GM18867 (cell line): Measurements from ENCODE around the gene UBE2D4.
"Not testable (repeated sequence)": the region's sequence is repeated elsewhere in the genome, so short reads cannot be mapped to it uniquely, and the experiment has no call there.

Source experiments
- ATAC-seq: cut with Tn5 transposase; IDR thresholded peaks from one replicate; pipeline ENCODE4 v1.9.1; 2021; ENCODE audit warnings: mild to moderate bottlenecking, moderate library complexity; ENCODE audit not compliant: unreplicated experiment

Gene UBE2D4

GRCh38 chr7:43925984-43926797 is at the start of gene UBE2D4:
UBE2D4 (plus strand) TSS chr7:43926436; CDS start chr7:43926533, 97 bp downstream.
- ATAC-seq: peak; percentile 92

DNA sequence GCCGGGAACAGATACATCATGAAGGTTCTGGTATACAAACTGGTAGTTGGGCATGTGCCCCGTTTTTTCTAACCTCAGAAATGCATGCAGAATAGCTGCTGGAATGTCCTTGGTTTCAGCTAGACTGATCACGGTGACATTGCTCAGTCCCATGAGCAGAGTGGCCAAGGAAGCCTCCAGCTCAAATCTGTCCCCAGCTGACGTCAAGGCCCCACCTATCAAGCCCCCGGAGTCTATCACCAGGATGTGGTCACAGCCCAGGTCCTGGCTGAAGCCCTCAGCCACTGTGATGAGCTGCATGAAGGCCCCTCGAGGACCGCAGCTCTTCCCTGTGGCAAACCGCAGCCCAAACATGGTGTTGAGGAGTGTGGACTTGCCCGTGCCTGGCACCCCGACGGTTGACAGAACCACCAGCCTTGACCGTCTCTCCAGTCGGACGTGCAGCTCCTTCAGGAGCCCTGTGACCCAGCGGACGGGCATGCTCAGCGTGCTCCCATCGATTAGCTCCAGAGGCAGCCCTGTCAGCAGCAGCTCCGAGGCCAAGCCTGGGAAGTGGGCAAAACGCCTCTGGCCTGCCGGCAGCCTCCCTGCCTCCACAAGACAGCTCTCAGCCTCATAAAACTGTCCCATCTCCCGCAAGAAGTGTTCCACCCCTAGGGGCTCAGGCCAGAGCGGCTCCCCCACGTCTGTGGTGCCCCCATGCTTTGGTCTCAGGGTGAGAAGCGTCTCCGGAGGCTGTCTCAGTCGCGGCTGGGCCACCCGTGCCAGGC is 49.1 kb upstream of the UBE2D4 start:
- no peak for ATAC-seq

GRCh38 chr7:43877968-43878864 is 48.0 kb upstream of the UBE2D4 start:
- no peak for ATAC-seq

GRCh38 chr7:43878867-43879266 is 47.4 kb upstream of the UBE2D4 start:
- no peak for ATAC-seq

DNA sequence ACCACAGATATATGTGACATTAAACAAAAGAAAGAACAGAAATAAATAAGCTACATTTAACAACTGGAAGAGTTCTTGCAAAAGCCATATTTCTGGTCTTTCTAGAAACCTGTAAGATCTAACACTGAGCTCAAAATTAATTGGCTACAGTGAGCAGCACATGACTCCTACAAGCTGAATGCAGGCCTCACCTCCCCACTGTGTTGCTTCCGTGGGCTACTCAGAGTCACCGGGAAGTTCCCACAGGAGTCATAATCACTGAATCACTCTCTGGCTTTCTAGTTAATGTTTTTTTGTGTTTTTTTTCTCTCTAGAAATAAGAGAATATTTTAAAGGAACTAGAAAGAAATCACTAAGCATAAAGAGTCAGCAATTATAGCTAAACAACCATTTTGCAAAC is 46.8 kb upstream of the UBE2D4 start:
- ATAC-seq: no peak

- no peak for ATAC-seq
Observed at GRCh38 chr7:43880596-43880995, 45.6 kb upstream of the UBE2D4 start.

DNA sequence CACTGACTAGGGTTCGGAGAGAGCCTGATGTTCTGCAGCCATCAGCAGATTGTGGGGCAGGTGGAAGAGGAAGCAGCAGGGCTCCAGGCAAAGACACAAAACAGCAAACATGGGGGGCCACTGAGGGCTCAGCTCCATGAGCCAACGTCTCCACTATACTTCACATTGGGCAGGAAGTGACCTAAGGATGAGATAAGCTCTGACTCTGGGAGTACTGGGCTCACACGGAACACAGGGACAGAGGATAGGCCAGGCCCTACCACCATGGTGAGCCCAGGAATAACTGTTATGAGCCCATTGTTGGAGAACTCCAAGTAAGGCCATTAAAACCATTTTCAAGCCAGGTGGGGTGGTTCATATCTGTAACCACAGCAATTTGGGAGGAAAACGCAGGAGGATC is 42.0 kb upstream of the UBE2D4 start:
- no peak for ATAC-seq

DNA sequence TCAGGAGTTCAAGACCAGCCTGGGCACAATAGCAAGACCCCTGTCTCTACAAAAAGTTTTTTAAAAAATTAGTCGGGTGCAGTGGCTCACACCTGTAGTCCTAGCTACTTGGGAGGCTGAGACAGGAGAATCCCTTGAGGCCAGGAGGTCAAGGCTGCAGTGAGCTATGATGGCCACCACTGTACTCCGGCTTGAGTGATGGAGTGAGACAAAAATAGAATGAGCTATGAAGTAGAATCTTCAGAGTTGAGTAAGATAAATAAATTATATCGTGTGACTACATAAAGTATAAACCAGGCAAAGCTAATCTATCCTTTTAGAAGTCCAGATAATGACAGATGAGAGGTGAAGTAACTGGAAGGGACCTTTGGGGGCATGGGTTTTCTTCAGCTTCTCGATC is 41.6 kb upstream of the UBE2D4 start:
- no peak for ATAC-seq

GRCh38 chr7:43888993-43889945 is 37.0 kb upstream of the UBE2D4 start:
- ATAC-seq: no peak

DNA sequence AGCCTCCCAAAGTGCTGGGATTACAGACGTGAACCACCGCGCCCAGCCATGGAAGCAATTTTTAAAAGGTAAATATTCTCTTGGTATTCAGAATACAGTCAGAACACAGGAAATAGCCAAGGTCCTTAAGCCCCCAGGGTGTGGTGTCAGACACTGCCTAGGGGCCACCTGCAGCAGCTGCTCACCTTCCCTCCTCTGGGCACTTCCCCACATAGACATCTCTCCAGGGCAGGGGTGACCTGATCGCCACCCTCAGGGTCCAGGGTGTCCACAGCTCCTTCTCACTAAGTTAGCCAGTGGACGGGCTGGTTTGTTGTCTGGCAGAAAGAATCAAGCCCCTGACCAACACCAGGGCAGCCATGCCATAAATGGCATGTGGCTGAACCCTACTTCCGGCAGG is 35.8 kb upstream of the UBE2D4 start:
- no peak for ATAC-seq

DNA sequence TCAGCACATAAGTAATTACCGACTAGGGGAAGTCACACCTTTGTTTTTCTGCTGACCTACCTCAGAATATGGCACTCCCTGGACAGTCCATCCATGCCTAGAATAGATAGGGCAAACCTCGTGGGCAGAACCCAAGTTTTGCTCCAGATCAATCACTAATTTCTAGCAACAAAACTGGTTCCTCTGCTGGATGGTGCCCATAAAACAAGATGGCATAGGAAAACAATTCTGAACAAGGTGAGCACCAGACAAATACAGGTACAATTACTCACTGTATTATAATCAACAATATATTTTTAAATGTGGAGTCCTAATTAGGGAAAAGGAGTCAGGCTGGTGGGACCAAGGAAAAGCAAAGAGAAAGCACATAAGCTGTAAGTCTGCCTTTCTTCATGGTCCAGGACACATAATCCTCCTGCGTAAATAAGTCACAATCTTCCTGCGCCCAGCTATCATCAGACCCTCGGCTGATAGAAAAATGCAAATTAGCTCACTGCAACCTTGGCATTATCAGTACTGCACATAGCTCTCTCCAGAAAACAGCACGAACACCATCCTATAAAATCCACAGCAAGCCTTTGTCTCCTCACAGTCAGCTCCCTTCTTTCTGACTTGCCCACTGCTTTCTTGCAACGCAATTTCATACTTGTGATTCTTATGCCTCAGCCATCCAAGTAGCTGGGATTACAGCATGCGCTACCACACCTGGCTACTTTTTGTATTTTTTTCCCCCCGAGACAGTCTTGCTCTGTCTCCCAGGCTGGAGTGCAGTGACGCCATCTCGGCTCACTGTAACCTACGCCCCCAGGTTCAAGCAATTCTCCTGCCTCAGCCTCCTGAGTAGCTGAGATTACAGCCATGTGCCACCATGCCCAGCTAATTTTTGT is 34.9 kb upstream of the UBE2D4 start:
- ATAC-seq: no peak

DNA sequence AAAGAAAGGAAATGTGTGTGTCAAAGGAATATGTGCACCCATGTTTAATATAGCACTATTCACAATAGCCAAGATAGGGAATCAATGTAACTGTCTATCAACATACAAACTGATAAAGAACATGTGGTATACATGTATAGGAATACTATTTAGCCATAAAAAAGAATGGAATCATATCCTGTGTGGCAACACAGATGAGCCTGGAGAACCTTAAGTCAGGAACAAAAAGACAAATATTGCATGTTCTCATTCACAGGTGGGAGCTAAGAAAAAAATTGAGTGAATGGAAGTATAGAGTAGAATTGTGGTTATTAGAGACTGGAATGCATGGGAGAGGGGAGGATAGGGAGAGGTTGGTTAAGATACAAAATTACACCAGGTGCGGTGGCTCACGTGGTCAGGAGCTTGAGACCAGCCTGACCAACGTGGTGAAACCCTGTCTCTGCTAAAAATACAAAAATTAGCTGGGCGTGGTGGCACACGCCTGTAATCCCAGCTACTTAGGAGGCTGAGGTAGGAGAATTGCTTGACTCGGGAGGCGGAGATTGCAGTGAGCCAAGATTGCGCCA is 30.3 kb upstream of the UBE2D4 start:
- no peak for ATAC-seq

- ATAC-seq: not testable (repeated sequence)
Observed at GRCh38 chr7:43898571-43898970, 27.7 kb upstream of the UBE2D4 start.

DNA sequence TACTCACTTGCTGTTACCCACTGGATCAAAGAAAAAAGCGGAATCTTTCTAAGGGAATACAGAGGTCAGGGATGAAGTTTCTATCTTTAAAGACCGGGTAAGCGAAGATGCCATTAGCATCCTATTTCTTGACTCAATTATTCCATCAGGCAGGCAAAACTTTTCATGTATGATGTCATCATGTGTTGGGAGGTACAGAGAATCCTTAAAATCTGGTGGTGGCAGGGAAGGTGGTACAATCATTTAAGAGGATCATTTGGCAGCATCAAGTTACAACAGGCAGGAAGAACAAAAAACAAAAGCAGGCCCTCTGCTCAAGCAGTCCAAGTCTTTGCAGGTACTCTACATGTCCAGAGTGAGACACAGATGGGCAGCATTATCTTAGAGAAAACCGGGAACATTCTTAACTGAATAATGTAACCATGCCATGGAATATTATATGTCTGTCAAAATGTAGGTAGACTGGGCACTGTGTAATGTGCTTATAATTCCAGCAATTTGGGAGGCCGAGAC is 23.6 kb upstream of the UBE2D4 start:
- no peak for ATAC-seq

DNA sequence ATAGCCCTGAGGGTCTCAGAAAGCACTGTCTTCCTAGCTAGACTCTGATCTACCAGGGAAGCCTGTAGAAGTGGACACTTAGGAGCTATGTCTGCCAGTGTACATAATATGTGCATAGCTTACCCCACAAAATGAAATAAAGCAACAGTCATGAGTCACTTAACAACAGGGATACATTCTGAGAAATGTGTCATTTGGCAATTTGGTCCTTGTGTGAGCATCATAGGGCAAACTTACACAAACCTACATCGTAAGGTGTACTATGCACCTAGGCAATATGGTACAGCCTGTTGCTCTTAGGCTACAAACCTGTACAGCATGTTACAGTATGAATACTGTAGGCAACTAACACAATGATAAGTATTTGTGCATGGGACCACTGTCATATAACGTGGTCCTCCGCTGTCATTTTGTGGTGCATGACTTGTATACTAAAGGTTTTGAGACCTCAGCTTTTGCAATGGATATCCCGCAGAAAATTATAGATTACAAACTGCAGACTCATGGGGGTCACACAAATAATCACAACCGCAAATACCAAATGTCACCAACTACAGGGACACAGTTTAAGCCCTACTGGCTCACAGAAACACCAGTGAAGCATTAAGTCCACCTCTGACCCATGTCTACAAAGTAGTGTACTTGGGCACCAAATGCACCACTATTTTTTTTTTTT is 21.6 kb upstream of the UBE2D4 start:
- no peak for ATAC-seq

DNA sequence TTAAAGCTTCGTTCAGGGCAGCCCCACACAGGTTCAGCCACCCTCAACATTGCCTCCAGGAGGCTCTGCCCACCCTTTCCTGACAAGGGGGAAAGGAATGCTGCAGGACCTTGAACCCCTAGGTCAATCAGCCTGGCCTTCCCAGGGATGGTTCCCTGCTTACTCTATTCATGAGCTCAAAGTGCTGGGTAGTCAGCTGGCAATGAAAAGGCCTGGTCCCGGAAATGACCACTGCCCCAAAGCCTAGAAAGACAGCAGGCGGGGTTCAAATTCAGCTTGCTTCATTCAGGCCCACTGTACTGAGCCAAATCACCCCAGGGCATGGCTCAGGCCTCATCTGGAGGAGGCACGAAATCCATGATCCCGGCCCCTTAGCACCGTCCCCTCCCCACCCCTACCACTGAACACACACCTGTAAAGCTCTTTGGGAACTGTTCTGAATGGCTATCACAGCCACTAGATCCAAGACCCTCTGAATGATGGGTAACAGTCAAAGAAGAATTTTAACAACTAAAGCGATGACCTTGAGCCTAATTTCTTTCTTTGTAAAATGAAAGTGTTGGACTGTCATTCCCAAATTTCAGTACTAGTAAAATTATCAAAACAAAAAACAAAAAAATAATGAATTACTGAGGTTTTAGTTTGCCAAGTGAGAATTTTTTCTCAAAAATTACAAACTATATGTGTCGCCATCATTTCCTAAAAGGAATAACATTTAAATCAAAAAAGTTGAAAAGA is 20.9 kb upstream of the UBE2D4 start:
- no peak for ATAC-seq

- no peak for ATAC-seq
Observed at GRCh38 chr7:43905956-43906330, 20.3 kb upstream of the UBE2D4 start.
